Retinal pigment epithelial cell (primary cell): ENCODE data around the gene COPS2.
"Not testable (repeated sequence)": the region's sequence is repeated elsewhere in the genome, so short reads cannot be mapped to it uniquely, and the experiment has no call there.

Source experiments
- DNase-seq: peaks from one replicate; pipeline ENCODE4 v3.0.0-alpha.2; 2010; ENCODE audit warnings: low read depth
- H3K4me3 ChIP-seq: 2 replicates; pipeline ENCODE4 v1.5.1; 2011; ENCODE audit warnings: mild to moderate bottlenecking, low read length, control low read depth, moderate library complexity
- CTCF ChIP-seq: conservative IDR thresholded peaks from 2 replicates; pipeline ENCODE4 v1.5.1; 2011; ENCODE audit warnings: low read depth, low read length, control low read depth, inconsistent platforms

COPS2 gene

DNA sequence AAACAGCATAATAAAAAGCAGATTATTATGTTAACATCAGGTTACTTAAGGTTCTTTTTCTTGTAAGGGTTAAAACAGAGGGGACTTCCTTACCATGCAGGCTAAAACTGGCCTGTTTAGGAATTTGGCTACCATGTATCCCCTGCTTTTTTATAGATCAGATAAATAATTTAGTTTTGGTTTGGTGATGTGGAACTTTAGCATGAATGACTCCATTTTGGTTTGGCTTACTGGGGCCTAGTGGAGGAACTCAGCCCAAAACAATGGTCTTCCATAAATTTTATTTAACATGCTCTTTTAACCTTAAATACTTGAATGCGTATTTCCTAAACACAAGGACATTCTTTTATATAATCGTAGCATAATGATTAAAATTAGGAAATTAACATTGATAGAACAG lies 33.5 kb upstream of the COPS2 start:
- no peak for DNase-seq
- H3K4me3 ChIP-seq, result no peak overlapping the region
- no peak for TF ChIP-seq CTCF

GRCh38 chr15:49187549-49188245 lies 32.3 kb upstream of the COPS2 start:
- H3K4me3 ChIP-seq, result no peak overlapping the region
- DNase-seq, result no peak
- no peak for TF ChIP-seq CTCF

DNA sequence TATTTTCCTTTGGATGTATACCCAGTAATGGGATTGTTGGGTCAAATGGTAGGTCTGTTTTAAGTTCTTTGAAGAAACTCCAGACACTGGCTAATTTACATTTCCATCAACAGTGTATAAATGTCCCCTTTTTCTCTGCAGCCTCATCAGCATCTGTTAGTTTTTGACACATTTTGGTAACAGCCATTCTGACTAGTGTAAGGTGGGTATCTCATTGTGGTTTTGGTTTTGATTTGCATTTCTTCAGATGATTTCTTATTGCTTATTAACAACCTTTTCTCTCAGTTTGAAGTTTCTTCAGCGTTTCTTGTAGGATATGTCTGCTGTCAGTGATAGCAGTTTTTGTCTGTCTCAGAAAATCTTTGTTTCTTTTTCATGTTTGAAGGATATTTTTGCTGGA lies 30.1 kb upstream of the COPS2 start:
- TF ChIP-seq CTCF, result no peak
- no peak overlapping the region for H3K4me3 ChIP-seq
- DNase-seq, result no peak

- H3K4me3 ChIP-seq, DNase-seq: not testable (repeated sequence)
These were observed 28.3 kb upstream of the COPS2 start for GRCh38 chr15:49183741-49184140.

DNA sequence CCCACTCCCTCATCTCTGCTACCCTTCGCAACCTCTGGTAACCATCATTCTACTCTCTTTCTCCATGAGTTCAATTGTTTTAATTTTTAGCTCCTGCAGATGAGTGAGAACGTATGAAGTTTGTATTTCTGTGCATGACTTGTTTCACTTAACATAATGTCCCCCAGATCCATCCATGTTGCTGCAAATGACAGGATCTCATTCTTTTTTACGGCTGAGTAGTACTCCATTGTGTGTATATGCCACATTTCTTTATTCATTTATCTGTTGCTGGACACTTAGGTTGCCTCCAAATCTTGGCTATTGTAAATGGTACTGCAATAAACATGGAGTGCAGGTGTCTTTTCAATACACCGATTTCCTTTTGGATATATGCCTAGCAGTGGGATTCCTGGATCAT lies 26.7 kb upstream of the COPS2 start:
- no peak for DNase-seq
- no peak for TF ChIP-seq CTCF
- no peak overlapping the region for H3K4me3 ChIP-seq

DNA sequence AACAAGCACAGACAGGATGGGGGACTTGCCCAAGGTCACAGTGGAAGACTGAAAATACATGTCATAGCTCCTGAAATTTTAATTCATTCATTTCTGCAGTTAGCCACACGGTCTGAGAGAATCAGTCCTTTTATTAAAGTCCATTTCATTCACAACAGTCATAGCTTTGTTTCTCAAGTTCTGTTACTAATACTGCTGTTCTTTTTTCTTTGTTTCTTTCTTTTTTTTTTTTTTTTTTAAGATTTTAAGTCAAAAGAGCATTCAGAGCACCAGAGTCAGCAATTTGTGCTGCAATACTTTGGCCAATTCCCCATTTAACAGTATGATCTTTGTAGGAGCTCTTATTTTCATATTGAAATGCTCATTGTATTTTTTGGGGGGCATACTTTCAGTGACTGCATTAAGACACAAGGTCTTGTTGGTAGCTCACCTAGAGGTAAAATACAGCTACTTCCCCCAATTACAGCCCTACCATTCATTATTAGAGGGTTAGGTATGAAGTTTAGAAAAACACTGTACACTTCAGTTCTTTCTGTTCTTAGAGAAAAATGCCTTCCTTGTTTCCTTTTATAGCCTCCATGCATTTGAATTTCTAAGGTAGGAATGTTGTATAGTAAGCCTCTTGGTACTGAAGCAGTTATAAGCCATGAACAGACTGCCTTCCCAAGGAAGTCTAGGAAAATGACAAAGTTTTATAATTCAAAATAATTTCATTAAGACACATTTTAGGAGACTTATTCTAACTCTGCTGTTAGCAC lies 24.2 kb upstream of the COPS2 start:
- DNase-seq, result no peak
- no peak for TF ChIP-seq CTCF
- H3K4me3 ChIP-seq, result no peak overlapping the region

DNA sequence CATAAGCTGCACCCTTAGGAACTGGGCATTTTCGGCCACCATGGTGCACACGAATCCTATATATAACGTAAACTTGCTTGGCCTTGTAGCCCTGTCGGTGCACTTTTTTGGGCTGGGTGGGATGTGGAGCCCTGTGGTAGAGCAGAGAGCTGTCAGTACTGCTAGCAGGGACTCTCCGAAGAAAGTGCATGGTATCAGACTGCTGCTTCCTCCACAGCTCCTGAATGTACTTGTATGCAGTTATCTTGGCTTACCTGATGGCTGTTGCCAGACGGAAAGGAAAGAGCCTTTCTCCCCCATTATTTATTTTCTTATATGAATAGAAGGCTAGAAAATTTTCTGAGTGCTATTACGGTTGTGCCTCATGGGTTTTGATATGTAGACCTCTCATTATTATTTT lies 23.1 kb upstream of the COPS2 start:
- DNase-seq, result no peak
- H3K4me3 ChIP-seq, result no peak overlapping the region
- TF ChIP-seq CTCF, result no peak

DNA sequence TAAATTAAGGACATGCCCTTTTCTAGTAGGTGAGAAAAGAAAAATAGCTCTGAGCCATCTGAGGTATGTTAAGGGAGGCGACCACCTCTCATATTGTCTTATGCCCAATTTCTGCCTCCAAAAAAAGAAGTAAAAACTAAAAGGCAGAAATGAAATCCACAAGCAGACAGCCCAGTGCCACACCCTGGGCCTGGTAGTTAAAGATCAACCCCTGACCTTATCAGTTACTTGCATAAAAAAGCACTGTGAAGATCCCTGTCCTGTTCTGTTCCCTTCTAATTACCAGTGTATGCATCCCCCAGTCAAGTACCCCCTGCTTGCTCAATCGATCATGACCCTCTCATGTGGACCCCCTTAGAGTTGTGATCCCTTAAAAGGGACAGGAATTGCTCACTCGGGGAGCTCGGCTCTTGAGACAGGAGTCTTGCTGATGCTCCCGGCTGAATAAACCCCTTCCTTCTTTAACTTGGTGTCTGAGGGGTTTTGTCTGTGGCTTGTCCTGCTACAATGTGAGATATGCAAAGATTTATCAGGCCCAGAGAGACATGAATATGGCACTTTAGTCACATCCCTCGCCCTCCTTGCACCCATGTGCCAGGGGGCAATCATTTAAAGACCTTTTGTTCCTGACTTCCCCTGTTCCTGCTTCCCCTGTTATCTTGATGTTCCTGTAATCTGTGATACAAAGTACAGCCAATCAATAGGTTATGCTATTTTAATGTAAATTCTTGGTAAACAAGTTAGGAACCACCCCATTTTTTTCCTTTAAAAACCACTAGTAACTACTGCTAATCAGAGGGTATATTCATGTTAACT lies 20.4 kb upstream of the COPS2 start:
- not testable (repeated sequence) for DNase-seq, H3K4me3 ChIP-seq
